PC-3 (cell line): ENCODE measurements around the gene PGAM1. TPM values are rescaled to one million over a fixed set of nuclear protein-coding genes. Genes with fewer than 3 reads are reported as not detected.
A peak's percentile ranks its signal among the peaks of the same experiment; 100 is the strongest.

Experiments used
- ATAC-seq: fragments of 200-7000 bp; cut with Tn5 transposase; 2 replicates; pipeline ENCODE4 v1.9.1; 2020; ENCODE audit warnings: mild to moderate bottlenecking, moderate library complexity
- BruUV-seq: library from RNA; stranded (reverse); fragments of 400-500 nt; replicated peaks from 2 replicates; lab custom pipeline; 2021; lab: Mats Ljungman, UMichigan
- CTCF ChIA-PET: fragments of 300-600 bp; sonication (Branson Sonifier 250); formaldehyde crosslinking; loops from one replicate; lab custom pipeline; 2022; ENCODE audit warnings: antibody characterized with exemption; lab: Charles Lee
- POLR2A ChIA-PET: fragments of 300-600 bp; sonication (Branson Sonifier 250); formaldehyde crosslinking; loops from one replicate; lab custom pipeline; 2022; ENCODE audit warnings: antibody characterized with exemption; ENCODE audit not compliant: unreplicated experiment; lab: Charles Lee
- DNase-seq: peaks from one replicate; pipeline ENCODE4 v3.0.0-alpha.2; 2015
- H2AFZ ChIP-seq: fragments of 300-600 bp; sonication (generic); 2 replicates; pipeline ENCODE4 v1.6.0; 2016; ENCODE audit warnings: antibody characterized with exemption, low read length
- H3F3A ChIP-seq: fragments of 300-600 bp; sonication (generic); one replicate; pipeline ENCODE4 v1.6.0; 2017; ENCODE audit warnings: antibody characterized with exemption, low read length, control low read depth, mild to moderate bottlenecking; ENCODE audit not compliant: unreplicated experiment
- H3K27ac ChIP-seq: fragments of 300-600 bp; sonication (generic); 2 replicates; pipeline ENCODE4 v1.5.1; 2016; ENCODE audit warnings: mild to moderate bottlenecking, low read length
- H3K27me3 ChIP-seq: fragments of 300-600 bp; sonication (generic); 2 replicates; pipeline ENCODE4 v1.6.1; 2016; ENCODE audit warnings: low read length, mixed read lengths
- H3K36me3 ChIP-seq: fragments of 300-600 bp; sonication (generic); 2 replicates; pipeline ENCODE4 v1.6.1; 2016; ENCODE audit warnings: low read depth, mixed run types, low read length, mixed read lengths
- H3K4me1 ChIP-seq: fragments of 300-600 bp; sonication (generic); 2 replicates; pipeline ENCODE4 v1.5.1; 2016; ENCODE audit warnings: low read length; ENCODE audit not compliant: insufficient read depth
- H3K4me2 ChIP-seq: fragments of 300-600 bp; sonication (generic); 2 replicates; pipeline ENCODE4 v1.6.0; 2016; ENCODE audit warnings: low read length
- H3K4me3 ChIP-seq: fragments of 300-600 bp; sonication (generic); 2 replicates; pipeline ENCODE4 v1.5.1; 2016; ENCODE audit warnings: mild to moderate bottlenecking, low read length, mixed read lengths
- H3K79me2 ChIP-seq: fragments of 300-600 bp; sonication (generic); 2 replicates; pipeline ENCODE4 v1.6.1; 2017; ENCODE audit warnings: low read length, mixed read lengths
- H3K9ac ChIP-seq: fragments of 300-600 bp; sonication (generic); 2 replicates; pipeline ENCODE4 v1.6.0; 2016; ENCODE audit warnings: mild to moderate bottlenecking, low read length
- H3K9me2 ChIP-seq: fragments of 300-600 bp; sonication (generic); replicated peaks from 2 replicates; pipeline ENCODE4 v1.6.1; 2016; ENCODE audit warnings: mixed run types, low read length, mixed read lengths
- H3K9me3 ChIP-seq: fragments of 300-600 bp; sonication (generic); 2 replicates; pipeline ENCODE4 v1.6.1; 2016; ENCODE audit warnings: low read length, mixed read lengths
- H4K20me1 ChIP-seq: fragments of 300-600 bp; sonication (generic); 2 replicates; pipeline ENCODE4 v1.6.1; 2016; ENCODE audit warnings: low read length, mixed read lengths
- CTCF ChIP-seq: fragments of 300-600 bp; sonication (generic); conservative IDR thresholded peaks from 2 replicates; pipeline ENCODE4 v1.5.1; 2017; ENCODE audit warnings: antibody characterized with exemption, low read depth, mild to moderate bottlenecking, low read length
- EZH2 ChIP-seq: fragments of 300-600 bp; sonication (generic); IDR thresholded peaks from one replicate; pipeline ENCODE4 v1.6.1; 2017; ENCODE audit warnings: antibody characterized with exemption, mild to moderate bottlenecking, low read length; ENCODE audit not compliant: unreplicated experiment
- EZH2phosphoT487 ChIP-seq: fragments of 300-600 bp; sonication (generic); IDR thresholded peaks from 2 replicates; pipeline ENCODE4 v1.6.1; 2018; ENCODE audit warnings: mild to moderate bottlenecking, antibody characterized with exemption, low read length, borderline replicate concordance
- intact Hi-C: fragments of 100-400 bp; cut with micrococcal nuclease; formaldehyde crosslinking; loops from 2 replicates; pipeline ENCODE4 v1.9.0; 2023
- total RNA-seq: library from RNA; depleted of rRNA; stranded (reverse); fragments of >200 nt; gene quantifications from 2 replicates; pipeline ENCODE4 v1.2.3, GENCODE V29; 2014

The PGAM1 gene
- total RNA-seq, 1 experiment from 2014 or later: 661 TPM

GRCh38 chr10:97435211-97435610 is 9.2 kb downstream of the PGAM1 start:
- POLR2A ChIA-PET: no interaction called here
- Histone ChIP-seq H3K27me3 (no peaks in the 10 kb centered on the region), H3F3A (no peaks in the 10 kb centered on the region), H3K27ac (no peak overlapping the region), H3K9me2 (no peaks in the 10 kb centered on the region), H3K36me3 (peaks cover 21% of the 10 kb centered on the region), H3K4me3 (no peak overlapping the region), H2AFZ (no peak overlapping the region), H3K4me2 (no peak overlapping the region), H3K4me1 (no peaks in the 10 kb centered on the region), H3K9me3 (no peaks in the 10 kb centered on the region), H3K79me2 (peaks cover 10% of the 10 kb centered on the region), H4K20me1 (no peaks in the 10 kb centered on the region), H3K9ac (no peak overlapping the region)
- DNase-seq (no peak), ATAC-seq (no peak)
- CTCF ChIA-PET: no interaction called here
- BruUV-seq: no TSS peak
- intact Hi-C loops: no loop called here
- TF ChIP-seq CTCF: no peak
- TF ChIP-seq EZH2: no peak
- TF ChIP-seq EZH2phosphoT487: no peak

- H3K79me2 ChIP-seq: peaks cover 33% of the 10 kb centered on the region
- H3F3A ChIP-seq: no peaks in the 10 kb centered on the region
- no peak overlapping the region for H3K27ac ChIP-seq
- H3K4me1 ChIP-seq: peaks cover 12% of the 10 kb centered on the region
- no peak overlapping the region for H3K9ac ChIP-seq
- TF ChIP-seq EZH2: no peak
- no peak for TF ChIP-seq EZH2phosphoT487
- no peak for TF ChIP-seq CTCF
- no peaks in the 10 kb centered on the region for H3K9me2 ChIP-seq
- no peaks in the 10 kb centered on the region for H3K36me3 ChIP-seq
- DNase-seq (no peak), ATAC-seq (no peak)
- H3K4me3 ChIP-seq: no peak overlapping the region
- POLR2A ChIA-PET: no interaction called here
- no peaks in the 10 kb centered on the region for H4K20me1 ChIP-seq
- H3K9me3 ChIP-seq: no peaks in the 10 kb centered on the region
- CTCF ChIA-PET: no interaction called here
- intact Hi-C loops: no loop called here
- BruUV-seq: no TSS peak
- H3K27me3 ChIP-seq: no peaks in the 10 kb centered on the region
- no peak overlapping the region for H3K4me2 ChIP-seq
- no peak overlapping the region for H2AFZ ChIP-seq
Measured at GRCh38 chr10:97442277-97442676, 16.3 kb downstream of the PGAM1 start.

DNA sequence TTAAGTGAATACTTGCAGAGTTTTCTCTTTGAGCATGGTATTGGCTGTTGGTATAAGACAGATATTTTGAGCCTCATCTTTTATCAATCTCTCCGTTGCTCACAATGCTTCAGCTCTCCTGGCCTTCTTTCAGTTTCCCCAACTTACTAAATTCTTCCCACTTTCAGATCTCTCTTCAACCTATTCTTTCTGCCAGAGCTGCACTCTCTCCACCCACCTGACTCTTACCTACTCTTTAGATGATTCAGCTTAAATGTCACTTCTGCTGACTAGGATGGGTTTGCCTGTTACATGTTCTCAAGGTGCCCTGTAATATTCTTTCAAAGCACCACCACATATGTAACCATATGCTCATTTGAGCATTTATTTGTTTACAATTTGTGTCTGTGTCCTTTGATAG is 18.2 kb downstream of the PGAM1 start:
- DNase-seq: no peak
- Histone ChIP-seq H3K9ac (no peak overlapping the region), H3K27me3 (no peaks in the 10 kb centered on the region), H4K20me1 (no peaks in the 10 kb centered on the region), H3K79me2 (peaks cover 51% of the 10 kb centered on the region), H3K27ac (no peak overlapping the region), H3K9me2 (no peaks in the 10 kb centered on the region), H3K36me3 (no peaks in the 10 kb centered on the region), H3K4me2 (peak overlapping the region; percentile 93; the same call in 1 of the 2 replicates), H3K4me3 (peak overlapping the region; percentile 100; the same call in 1 of the 2 replicates), H3F3A (no peaks in the 10 kb centered on the region), H3K9me3 (no peaks in the 10 kb centered on the region), H3K4me1 (peaks cover 21% of the 10 kb centered on the region), H2AFZ (no peak overlapping the region)
- intact Hi-C loops: no loop called here
- CTCF ChIA-PET: no interaction called here
- ATAC-seq: no peak
- POLR2A ChIA-PET: no interaction called here
- no peak for TF ChIP-seq CTCF
- BruUV-seq: no TSS peak
